HG02840 (cell line): Measurements from ENCODE around the gene TMEM258.

Experiments
- ATAC-seq: cut with Tn5 transposase; IDR thresholded peaks from one replicate; pipeline ENCODE4 v1.9.1; 2021; ENCODE audit warnings: mild to moderate bottlenecking, moderate library complexity, moderate number of reproducible peaks; ENCODE audit not compliant: unreplicated experiment, low FRiP score

Gene TMEM258

GRCh38 chr11:61826930-61827570, 34.7 kb upstream of the TMEM258 start:
- ATAC-seq: no peak

- ATAC-seq: no peak
Measured at GRCh38 chr11:61820174-61820573, 27.8 kb upstream of the TMEM258 start.

- ATAC-seq: no peak
Measured at GRCh38 chr11:61817471-61818202, 25.2 kb upstream of the TMEM258 start.

GRCh38 chr11:61816736-61817455, 24.5 kb upstream of the TMEM258 start, which contains the start of gene FADS1:
Gene FADS1 (minus strand): TSS chr11:61817003. CDS start chr11:61816929, 74 bp downstream.
- peak; percentile 38 for ATAC-seq

- peak; percentile 26 for ATAC-seq
Measured at GRCh38 chr11:61815790-61816735, 23.7 kb upstream of the TMEM258 start.

GRCh38 chr11:61814958-61815789, 22.8 kb upstream of the TMEM258 start:
- ATAC-seq: no peak

GRCh38 chr11:61814247-61814957, 22.0 kb upstream of the TMEM258 start:
- no peak for ATAC-seq

- ATAC-seq: no peak
Measured at GRCh38 chr11:61812736-61813411, 20.5 kb upstream of the TMEM258 start.

- ATAC-seq: no peak
Measured at GRCh38 chr11:61811831-61812230, 19.4 kb upstream of the TMEM258 start.

- ATAC-seq: no peak
Measured at GRCh38 chr11:61810671-61811175, 18.3 kb upstream of the TMEM258 start.

- no peak for ATAC-seq
Measured at GRCh38 chr11:61806785-61807184, 14.4 kb upstream of the TMEM258 start.

- ATAC-seq: no peak
Measured at GRCh38 chr11:61805146-61805545, 12.7 kb upstream of the TMEM258 start.

- ATAC-seq: no peak
Measured at GRCh38 chr11:61803889-61804647, 11.7 kb upstream of the TMEM258 start.

- ATAC-seq: no peak
Measured at GRCh38 chr11:61802605-61803004, 10.2 kb upstream of the TMEM258 start.

GRCh38 chr11:61800331-61801281, 8.2 kb upstream of the TMEM258 start:
- ATAC-seq: no peak

GRCh38 chr11:61799665-61800284, 7.4 kb upstream of the TMEM258 start:
- no peak for ATAC-seq
